C4-2B (cell line): ENCODE data around the gene PTPN1.

ENCODE experiments used
- ZFX ChIP-seq: fragments of 450-650 bp; IDR thresholded peaks from 2 replicates; pipeline ENCODE4 v1.6.1; 2017
- TF ChIP-seq, protein P1 (sequence below): fragments of 450-650 bp; conservative IDR thresholded peaks from 2 replicates; pipeline ENCODE4 v1.5.1; 2017; ENCODE audit warnings: mild to moderate bottlenecking

DNA sequence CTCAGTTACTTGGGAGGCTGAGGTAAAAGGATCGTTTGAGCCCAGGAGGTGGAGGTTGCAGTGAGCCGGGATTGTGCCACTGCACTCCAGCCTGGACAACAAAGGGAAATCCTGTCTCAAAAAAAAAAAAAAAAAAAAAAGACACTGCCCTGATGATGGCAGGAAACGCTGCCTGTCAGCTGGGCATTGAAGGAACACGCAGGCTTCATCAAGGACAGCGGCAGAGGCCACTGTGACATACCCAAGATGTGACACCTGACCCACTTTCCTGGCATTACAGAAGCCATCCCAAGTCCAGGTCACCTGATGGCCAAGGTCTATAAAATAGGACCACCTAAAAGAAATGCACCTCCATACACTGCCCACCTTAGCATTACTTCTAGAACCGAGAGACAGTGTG is 105.2 kb downstream of the PTPN1 start:
- TF ChIP-seq, protein P1, sequence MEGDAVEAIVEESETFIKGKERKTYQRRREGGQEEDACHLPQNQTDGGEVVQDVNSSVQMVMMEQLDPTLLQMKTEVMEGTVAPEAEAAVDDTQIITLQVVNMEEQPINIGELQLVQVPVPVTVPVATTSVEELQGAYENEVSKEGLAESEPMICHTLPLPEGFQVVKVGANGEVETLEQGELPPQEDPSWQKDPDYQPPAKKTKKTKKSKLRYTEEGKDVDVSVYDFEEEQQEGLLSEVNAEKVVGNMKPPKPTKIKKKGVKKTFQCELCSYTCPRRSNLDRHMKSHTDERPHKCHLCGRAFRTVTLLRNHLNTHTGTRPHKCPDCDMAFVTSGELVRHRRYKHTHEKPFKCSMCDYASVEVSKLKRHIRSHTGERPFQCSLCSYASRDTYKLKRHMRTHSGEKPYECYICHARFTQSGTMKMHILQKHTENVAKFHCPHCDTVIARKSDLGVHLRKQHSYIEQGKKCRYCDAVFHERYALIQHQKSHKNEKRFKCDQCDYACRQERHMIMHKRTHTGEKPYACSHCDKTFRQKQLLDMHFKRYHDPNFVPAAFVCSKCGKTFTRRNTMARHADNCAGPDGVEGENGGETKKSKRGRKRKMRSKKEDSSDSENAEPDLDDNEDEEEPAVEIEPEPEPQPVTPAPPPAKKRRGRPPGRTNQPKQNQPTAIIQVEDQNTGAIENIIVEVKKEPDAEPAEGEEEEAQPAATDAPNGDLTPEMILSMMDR: no peak
- TF ChIP-seq ZFX: no peak
